ENCODE results near the gene ZNF658.
"Not testable (repeated sequence)": the region's sequence is repeated elsewhere in the genome, so short reads cannot be mapped to it uniquely, and the experiment has no call there.

GRCh38 chr9:66868660-66869059, 31.9 kb upstream of the ZNF658 start:
- not testable (repeated sequence) for TF ChIP-seq CTCF (conservative IDR thresholded peaks at IDR 0.05); EZH2 (IDR thresholded peaks at IDR 0.05; ENCODE audit: low read depth)
